Activated CD4-positive, alpha-beta memory T cell treated with anti-CD3 and anti-CD28 coated beads for 36 hours (primary cell): ENCODE measurements around the gene MT3. TPM values are rescaled to one million over a fixed set of nuclear protein-coding genes. Genes with fewer than 3 reads are reported as not detected.

Experiments used
- CTCF ChIA-PET: fragments of 350-600 bp; sonication (Branson Sonifier 250); formaldehyde crosslinking; loops from one replicate; lab custom pipeline; 2021; ENCODE audit warnings: antibody characterized with exemption, inconsistent platforms; lab: Charles Lee
- POLR2A ChIA-PET: fragments of 350-600 bp; sonication (Branson Sonifier 250); formaldehyde crosslinking; loops from one replicate; lab custom pipeline; 2021; ENCODE audit warnings: antibody characterized with exemption; lab: Charles Lee
- DNase-seq: peaks from one replicate; pipeline ENCODE4 v3.0.0-alpha.2; 2020
- H3K27ac Mint-ChIP-seq: one replicate; pipeline ENCODE4 v1.8.0; 2021; ENCODE audit warnings: mixed read lengths
- H3K27me3 Mint-ChIP-seq: one replicate; pipeline ENCODE4 v1.8.0; 2021; ENCODE audit warnings: mixed read lengths
- H3K36me3 Mint-ChIP-seq: one replicate; pipeline ENCODE4 v1.8.0; 2021; ENCODE audit warnings: mixed read lengths
- H3K4me1 Mint-ChIP-seq: one replicate; pipeline ENCODE4 v1.8.0; 2021; ENCODE audit warnings: low read depth, mixed read lengths
- H3K4me3 Mint-ChIP-seq: one replicate; pipeline ENCODE4 v1.8.0; 2021; ENCODE audit warnings: mild to moderate bottlenecking, mixed read lengths
- H3K9me3 Mint-ChIP-seq: one replicate; pipeline ENCODE4 v1.8.0; 2021; ENCODE audit warnings: mixed read lengths
- intact Hi-C: fragments of 100-400 bp; cut with micrococcal nuclease; formaldehyde crosslinking; loops from one replicate; pipeline ENCODE4 v1.15.1; 2023
- total RNA-seq, 2 experiments: library from RNA; stranded (reverse); gene quantifications; one replicate each; pipeline ENCODE4 v1.2.3, GENCODE V29; 2021

Gene MT3
- total RNA-seq, 2 experiments from 2014 or later = 3.1 to 3.9 TPM

- Mint-ChIP-seq H3K27ac (no peak overlapping the region), H3K36me3 (no peaks in the 10 kb centered on the region), H3K27me3 (peaks cover 76% of the 10 kb centered on the region), H3K4me1 (peaks cover 22% of the 10 kb centered on the region), H3K4me3 (no peak overlapping the region), H3K9me3 (no peaks in the 10 kb centered on the region)
- DNase-seq = no peak
- ChIA-PET CTCF (interaction anchor here (1.4 kb wide), 1 partner anchor 69 kb away, joined by 7 read pairs; no protein-coding TSS in a partner anchor), POLR2A (no interaction called here)
- intact Hi-C loops = no loop called here
These were observed 43.6 kb downstream of the MT3 start for GRCh38 chr16:56632848-56633365.

GRCh38 chr16:56633535-56633934 is 44.2 kb downstream of the MT3 start:
- H3K4me3 Mint-ChIP-seq = no peak overlapping the region
- CTCF ChIA-PET = interaction anchor here (1.4 kb wide), 1 partner anchor 68 kb away, joined by 7 read pairs; no protein-coding TSS in a partner anchor

GRCh38 chr16:56634715-56635440 is 45.5 kb downstream of the MT3 start:
- ChIA-PET CTCF (interaction anchor here (0.6 to 1.3 kb wide), 4 partner anchors 9 to 183 kb away, joined by 3 to 4 read pairs (median 4); partner anchors contain the start of genes NUDT21 and OGFOD1), POLR2A (interaction anchor here (1.0 kb wide), 1 partner anchor 23 kb away, joined by 4 read pairs; no protein-coding TSS in a partner anchor)
- DNase-seq = no peak
- Mint-ChIP-seq H3K27ac (no peak overlapping the region), H3K27me3 (peaks cover 89% of the 10 kb centered on the region), H3K9me3 (no peaks in the 10 kb centered on the region), H3K4me3 (peak overlapping the region; percentile 28), H3K36me3 (no peaks in the 10 kb centered on the region), H3K4me1 (peaks cover 24% of the 10 kb centered on the region)
- intact Hi-C loops = no loop called here

More at GRCh38 chr16:56633535-56633934, 44.2 kb downstream of the MT3 start:
- Mint-ChIP-seq H3K27ac (no peak overlapping the region), H3K4me1 (peaks cover 24% of the 10 kb centered on the region), H3K36me3 (no peaks in the 10 kb centered on the region), H3K27me3 (peaks cover 78% of the 10 kb centered on the region), H3K9me3 (no peaks in the 10 kb centered on the region)
- DNase-seq = no peak
- POLR2A ChIA-PET = no interaction called here
- intact Hi-C loops = no loop called here

GRCh38 chr16:56635441-56635967 is 46.2 kb downstream of the MT3 start:
- POLR2A ChIA-PET = interaction anchor here (0.6 kb wide), 1 partner anchor 23 kb away, joined by 3 read pairs; no protein-coding TSS in a partner anchor
- Mint-ChIP-seq H3K27me3 (peaks cover 90% of the 10 kb centered on the region), H3K4me3 (no peak overlapping the region), H3K27ac (no peak overlapping the region), H3K4me1 (peaks cover 24% of the 10 kb centered on the region), H3K36me3 (no peaks in the 10 kb centered on the region), H3K9me3 (no peaks in the 10 kb centered on the region)
- no peak for DNase-seq
- intact Hi-C loops = no loop called here
- CTCF ChIA-PET = interaction anchor here (1.3 kb wide), 1 partner anchor 35 kb away, joined by 4 read pairs; no protein-coding TSS in a partner anchor

- Mint-ChIP-seq H3K27me3 (peaks cover 85% of the 10 kb centered on the region), H3K4me1 (peaks cover 22% of the 10 kb centered on the region), H3K36me3 (no peaks in the 10 kb centered on the region), H3K4me3 (no peak overlapping the region), H3K27ac (no peak overlapping the region), H3K9me3 (no peaks in the 10 kb centered on the region)
- CTCF ChIA-PET = interaction anchor here (0.6 kb wide), 1 partner anchor 65 kb away, joined by 5 read pairs; no protein-coding TSS in a partner anchor
- intact Hi-C loops = no loop called here
- DNase-seq = no peak
- POLR2A ChIA-PET = interaction anchor here (0.6 kb wide), 1 partner anchor 158 kb away, joined by 3 read pairs; no protein-coding TSS in a partner anchor
These were observed 47.5 kb downstream of the MT3 start for GRCh38 chr16:56636616-56637413.

- Mint-ChIP-seq H3K27ac (no peak within 1 kb of the TSS), H3K9me3 (no peaks in the 10 kb centered on the region), H3K4me3 (peak within 1 kb of the TSS; percentile 65), H3K36me3 (no peaks in the 10 kb centered on the region), H3K4me1 (peaks cover 25% of the 10 kb centered on the region), H3K27me3 (peaks cover 74% of the 10 kb centered on the region)
- intact Hi-C loops = no loop called here
- POLR2A ChIA-PET = no interaction called here
- CTCF ChIA-PET = interaction anchor here (1.0 kb wide), 1 partner anchor 29 kb away, joined by 3 read pairs; the partner anchor contains the start of gene MT2A
- peak; percentile 37 for DNase-seq
These were observed 48.8 kb downstream of the MT3 start, which contains the start of gene MT1A for GRCh38 chr16:56637814-56638750. Gene MT1A (plus strand): TSS chr16:56638666. CDS start chr16:56638739, 73 bp downstream.

- peaks cover 33% of the 10 kb centered on the region for H3K4me1 Mint-ChIP-seq
- POLR2A ChIA-PET = no interaction called here
These were observed 49.7 kb downstream of the MT3 start for GRCh38 chr16:56639045-56639444.

GRCh38 chr16:56640076-56640475 is 50.7 kb downstream of the MT3 start:
- ChIA-PET CTCF (no interaction called here), POLR2A (no interaction called here)
- Mint-ChIP-seq H3K4me1 (peaks cover 31% of the 10 kb centered on the region), H3K27ac (no peak overlapping the region), H3K27me3 (peaks cover 54% of the 10 kb centered on the region), H3K36me3 (no peaks in the 10 kb centered on the region), H3K9me3 (no peaks in the 10 kb centered on the region), H3K4me3 (no peak overlapping the region)
- no peak for DNase-seq
- intact Hi-C loops = loop anchor here (5.0 kb wide), 1 partner anchor 42 kb away; the partner anchor contains the start of gene MT1X

More at GRCh38 chr16:56639045-56639444, 49.7 kb downstream of the MT3 start:
- H3K36me3 Mint-ChIP-seq = no peaks in the 10 kb centered on the region
- CTCF ChIA-PET = no interaction called here
- no peak overlapping the region for H3K4me3 Mint-ChIP-seq
- H3K9me3 Mint-ChIP-seq = no peaks in the 10 kb centered on the region
- DNase-seq = no peak
- H3K27me3 Mint-ChIP-seq = peaks cover 64% of the 10 kb centered on the region
- H3K27ac Mint-ChIP-seq = no peak overlapping the region
- intact Hi-C loops = no loop called here

Other genes starting within 250 kb of the MT3 start
- 10 to 100 TPM; 42.0 to 45.4 TPM for gene AMFR, start 164.0 kb upstream of the MT3 start, total RNA-seq
- gene NUDT21, start 138.2 kb upstream of the MT3 start, total RNA-seq = 100 to 1,000 TPM; 352 to 361 TPM
- gene OGFOD1, start 138.0 kb upstream of the MT3 start, total RNA-seq = 10 to 100 TPM; 63.0 to 66.4 TPM
- 10 to 100 TPM; 21.5 to 22.6 TPM for gene BBS2, start 69.5 kb upstream of the MT3 start, total RNA-seq
- not detected for gene MT4, start 24.5 kb upstream of the MT3 start, total RNA-seq
- gene MT2A, start 19.1 kb downstream of the MT3 start, total RNA-seq = 100 to 1,000 TPM; 102 to 105 TPM
- gene MT1E, start 36.3 kb downstream of the MT3 start, total RNA-seq = 1 to 10 TPM; 4.4 to 4.8 TPM
- not detected for gene MT1M, start 43.1 kb downstream of the MT3 start, total RNA-seq
- under 1 TPM in 1 of 2 experiments, not detected in 1; 0.94 TPM for gene MT1A, start 49.1 kb downstream of the MT3 start, total RNA-seq
- not detected for gene MT1B, start 62.4 kb downstream of the MT3 start, total RNA-seq
- gene MT1F, start 68.4 kb downstream of the MT3 start, total RNA-seq = 1 to 10 TPM; 8.5 to 9.2 TPM
- gene MT1G, start 78.5 kb downstream of the MT3 start, total RNA-seq = 1 to 10 TPM; 5.0 to 5.8 TPM
- gene MT1H, start 80.3 kb downstream of the MT3 start, total RNA-seq = under 1 TPM in 1 of 2 experiments, not detected in 1; 0.70 TPM
- gene MT1X, start 92.9 kb downstream of the MT3 start, total RNA-seq = 10 to 100 TPM; 31.9 to 38.1 TPM
- 100 to 1,000 TPM; 131 to 133 TPM for gene NUP93, start 140.6 kb downstream of the MT3 start, total RNA-seq